Adipose tissue (tissue), 3 donors: ENCODE data around the gene NR4A2. TPM values are rescaled to one million over a fixed set of nuclear protein-coding genes. Genes with fewer than 3 reads are reported as not detected.
"Not testable (repeated sequence)": the region's sequence is repeated elsewhere in the genome, so short reads cannot be mapped to it uniquely, and the experiment has no call there.

Experiments
- H3K27ac ChIP-seq: one replicate; pipeline ENCODE4 v1.5.1; 2013; ENCODE audit warnings: low read depth, low read length
- WGBS, 3 donors: extraction: QIAGEN DNeasy Blood & Tissue Kit; methylation state at CpG; one replicate each; pipeline ENCODE4 v1.1.7; 2013; 5-methylcytosine and 5-hydroxymethylcytosine counted together
- polyA plus RNA-seq, 3 donors: library from polyadenylated mRNA; stranded (reverse); fragments of 200-250 nt; gene quantifications; one replicate each; pipeline ENCODE4 v1.2.3, GENCODE V29; 2013
- donor health status: healthy with polysubstance abuse.
- donor health status: Bipolar disorder and iron deficiency.
- donor health status: healthy.

NR4A2 gene
- polyA plus RNA-seq, 3 donors, result 4.0 to 93.8 (median 13.1) TPM

DNA sequence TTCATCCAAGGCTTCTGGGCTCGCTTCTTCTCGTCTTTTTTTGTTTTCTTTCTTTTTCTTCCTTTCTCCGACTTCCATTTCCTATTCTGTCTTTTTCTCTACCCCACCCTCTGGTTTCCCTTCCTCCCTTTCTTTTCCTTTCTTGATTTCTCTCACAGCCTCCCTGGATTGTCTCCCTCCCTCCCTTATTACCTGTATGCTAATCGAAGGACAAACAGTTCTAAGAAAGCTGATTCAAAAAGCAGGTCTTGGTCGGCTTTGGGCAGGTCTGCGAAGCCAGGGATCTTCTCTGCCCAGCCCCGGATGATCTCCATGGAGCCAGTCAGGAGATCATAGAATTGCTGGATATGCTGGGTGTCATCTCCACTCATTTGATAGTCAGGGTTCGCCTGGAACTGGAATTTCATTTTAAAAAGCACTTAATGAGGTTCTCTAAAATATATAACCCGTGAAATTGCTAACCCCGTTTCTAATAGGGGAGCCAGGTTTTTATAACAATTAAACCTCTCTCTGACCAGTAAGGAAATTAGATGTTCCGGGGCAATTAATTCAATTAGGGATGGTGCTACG is 5.9 kb downstream of the NR4A2 start:
- no peak overlapping the region for H3K27ac ChIP-seq
- WGBS, 3 donors, result 71 to 80% (median 73%) methylated on average over 12 of the region's 12 CpGs

DNA sequence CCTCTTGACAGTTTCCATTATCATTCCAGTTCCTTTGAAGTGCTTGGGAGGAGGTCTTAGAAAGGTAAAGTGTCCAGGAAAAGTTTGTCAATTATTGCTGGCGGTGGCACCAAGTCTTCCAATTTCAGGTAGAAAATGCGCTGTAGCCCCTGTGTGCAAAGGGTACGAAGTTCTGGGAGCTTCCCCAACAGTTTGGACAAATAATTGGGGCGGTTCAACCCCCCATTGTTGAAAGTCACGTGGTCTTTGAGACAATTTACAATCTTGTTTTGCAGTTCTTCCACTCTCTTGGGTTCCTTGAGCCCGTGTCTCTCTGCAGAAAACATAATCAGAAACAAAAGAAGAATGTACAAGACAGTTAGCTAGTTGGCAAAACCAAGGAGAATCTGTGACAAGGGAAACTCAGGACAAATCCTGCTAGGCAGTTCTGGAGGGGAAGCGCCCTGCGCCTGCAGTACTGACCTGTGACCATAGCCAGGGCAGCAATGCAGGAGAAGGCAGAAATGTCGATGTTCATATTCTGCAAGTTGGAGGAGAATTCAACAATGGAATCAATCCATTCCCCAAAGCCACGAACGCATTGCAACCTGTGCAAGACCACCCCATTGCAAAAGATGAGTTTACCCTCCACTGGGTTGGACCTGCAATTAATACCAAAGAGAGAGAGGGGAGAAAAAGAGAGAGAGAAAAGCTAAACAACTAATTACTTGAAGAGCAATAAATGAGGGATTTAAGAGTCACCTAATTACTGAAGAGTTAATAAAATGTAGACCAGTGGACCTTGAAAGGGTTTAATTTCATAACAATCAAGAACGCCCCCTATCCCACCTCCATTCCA is 6.6 kb downstream of the NR4A2 start:
- H3K27ac ChIP-seq, result no peak overlapping the region
- WGBS, 3 donors, result 80 to 88% (median 82%) methylated on average over 12 of the region's 12 CpGs

DNA sequence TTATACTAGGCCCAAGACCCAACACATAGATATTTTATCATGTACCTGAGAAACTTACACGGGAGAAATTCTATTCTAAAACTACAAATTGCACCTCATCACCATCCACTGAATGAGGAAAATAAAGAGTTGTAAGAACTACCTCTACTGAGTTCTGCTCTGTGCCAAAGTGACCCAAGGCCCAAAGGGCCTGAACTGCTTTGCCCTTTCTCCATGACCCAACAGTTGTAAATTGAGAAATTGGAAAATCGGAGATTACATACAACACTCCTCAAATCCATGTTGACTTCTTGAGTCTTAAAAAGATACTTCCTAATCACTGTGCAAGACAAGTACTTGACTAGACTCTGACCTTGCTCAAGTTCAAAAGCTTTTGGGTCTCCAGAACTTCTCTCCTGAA is 8.8 kb downstream of the NR4A2 start:
- WGBS, 3 donors, result 73 to 89% (median 83%) methylated on average over 2 of the region's 2 CpGs
- no peak overlapping the region for H3K27ac ChIP-seq

DNA sequence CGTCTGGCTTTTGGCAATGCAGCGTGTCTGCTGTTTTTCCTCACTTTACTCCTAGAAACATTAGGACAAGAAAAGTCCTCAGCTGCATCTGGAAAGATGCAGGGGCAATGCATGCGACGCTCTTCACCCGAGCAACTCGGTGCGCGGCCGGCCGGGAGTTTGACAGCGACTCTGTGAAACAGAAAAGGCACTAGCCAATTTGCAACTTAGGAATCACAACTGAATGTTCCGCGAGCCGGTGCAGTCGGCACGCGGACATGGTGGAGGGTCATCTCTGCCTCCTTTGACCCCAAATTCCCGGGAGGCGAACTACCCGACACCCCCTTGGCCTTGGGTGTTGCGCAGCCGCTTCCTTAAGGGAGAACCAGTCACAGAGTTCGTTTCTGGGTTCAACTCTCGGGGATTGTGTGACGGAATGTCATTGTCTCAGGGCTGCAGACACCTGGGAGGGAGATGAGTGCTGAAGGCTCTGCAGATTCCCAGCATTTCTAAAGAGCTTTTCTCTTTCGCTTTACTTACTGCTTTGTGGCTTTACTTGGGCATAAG is 9.8 kb downstream of the NR4A2 start:
- 18 to 31% (median 22%) methylated on average over 26 of the region's 26 CpGs for WGBS, 3 donors
- no peak overlapping the region for H3K27ac ChIP-seq

DNA sequence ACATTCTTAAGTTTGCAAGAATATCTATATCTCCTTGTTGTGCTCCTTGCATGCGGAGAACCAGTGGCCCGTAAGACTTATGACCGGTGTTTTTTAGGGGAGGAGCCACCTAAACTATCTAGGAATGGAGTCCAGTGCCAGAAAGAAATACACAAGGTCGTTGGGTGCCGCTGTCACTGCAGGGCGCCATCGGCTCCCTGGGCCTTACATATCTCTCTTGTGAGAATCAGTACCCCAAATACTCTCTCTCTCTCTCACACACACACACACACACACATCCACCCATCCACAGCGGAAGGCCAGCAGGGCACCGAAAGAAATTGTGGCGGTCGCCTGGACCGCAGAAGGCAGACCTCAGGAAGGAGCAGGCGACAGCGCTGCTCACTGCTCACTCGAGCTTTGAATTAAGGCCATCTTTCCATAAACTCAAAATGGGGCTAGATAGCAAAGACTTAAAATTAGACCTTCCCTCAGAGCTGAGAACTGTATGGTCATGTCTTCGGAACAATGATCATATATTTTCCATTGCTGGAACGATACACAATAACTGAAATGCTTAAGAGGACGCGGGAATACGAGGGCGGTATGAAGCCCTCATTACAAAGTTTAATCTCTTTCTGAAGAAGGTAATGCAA is 10.4 kb downstream of the NR4A2 start:
- 10 to 17% (median 15%) methylated on average over 21 of the region's 21 CpGs for WGBS, 3 donors

DNA sequence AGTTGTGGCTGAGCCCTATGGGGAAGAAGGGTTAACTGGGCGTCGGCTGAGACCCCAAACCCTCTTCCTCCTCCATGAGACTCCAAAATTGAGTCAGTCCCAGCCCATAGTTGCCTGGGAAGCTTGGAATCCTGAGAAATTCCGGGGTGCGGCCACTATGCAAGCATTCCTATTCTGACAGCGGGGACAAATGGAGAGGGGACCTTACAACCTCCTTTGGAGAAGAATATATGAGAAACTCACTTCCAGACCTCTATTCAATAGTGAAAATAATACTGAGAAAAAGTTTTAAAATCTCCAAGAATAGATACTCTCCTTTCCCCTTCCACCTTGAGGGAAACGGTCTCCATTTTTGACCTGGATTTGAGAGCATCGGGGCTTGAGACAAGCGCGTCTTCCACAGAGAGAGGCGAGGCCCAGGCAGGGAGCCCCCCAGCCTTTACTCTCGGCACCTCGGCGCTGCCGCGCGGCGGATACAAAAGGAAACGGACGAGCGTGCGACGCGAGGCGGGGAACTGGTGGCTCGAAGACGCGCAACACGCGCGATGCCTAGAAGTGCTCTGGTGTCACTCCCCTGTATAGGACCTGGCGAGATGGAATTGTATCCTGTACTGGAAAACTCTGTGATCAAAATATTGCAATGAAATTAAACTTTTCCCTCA is 11.1 kb downstream of the NR4A2 start:
- H3K27ac ChIP-seq, result no peak overlapping the region
- 3 to 6% (median 4%) methylated on average over 31 of the region's 31 CpGs for WGBS, 3 donors

More for the DNA sequence above, 10.4 kb downstream of the NR4A2 start:
- no peak overlapping the region for H3K27ac ChIP-seq

DNA sequence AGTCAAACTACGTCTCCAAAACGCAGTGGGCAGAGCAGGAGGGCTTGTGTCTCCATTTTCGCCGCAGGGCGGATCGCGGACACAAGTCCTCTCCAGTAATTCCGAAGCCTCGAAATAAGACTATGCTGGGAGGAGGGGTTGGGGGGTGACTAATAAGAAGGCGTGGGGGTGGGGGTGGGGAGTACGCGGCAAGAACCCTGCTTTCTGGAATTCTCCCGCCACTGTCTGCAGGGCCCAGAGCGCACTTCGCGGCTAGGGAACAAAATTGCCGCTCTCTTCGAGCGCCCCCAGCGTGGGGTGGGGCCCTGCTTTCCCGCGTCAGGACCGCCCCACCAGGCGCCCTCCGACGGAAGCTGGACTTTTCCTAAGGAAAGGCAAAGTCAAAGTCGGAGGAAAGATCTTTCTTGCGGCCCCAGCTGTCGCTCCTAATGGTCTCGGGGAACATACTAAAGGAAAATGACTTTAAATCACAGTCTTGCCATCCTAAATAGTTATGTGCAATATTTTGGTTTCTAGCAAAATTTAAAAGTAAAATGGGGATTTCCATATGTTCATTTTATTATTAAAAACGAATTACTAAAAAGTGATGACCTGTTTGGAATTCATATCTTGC is 11.9 kb downstream of the NR4A2 start:
- WGBS, 3 donors, result 1 to 3% (median 2%) methylated on average over 31 of the region's 31 CpGs
- no peak overlapping the region for H3K27ac ChIP-seq

DNA sequence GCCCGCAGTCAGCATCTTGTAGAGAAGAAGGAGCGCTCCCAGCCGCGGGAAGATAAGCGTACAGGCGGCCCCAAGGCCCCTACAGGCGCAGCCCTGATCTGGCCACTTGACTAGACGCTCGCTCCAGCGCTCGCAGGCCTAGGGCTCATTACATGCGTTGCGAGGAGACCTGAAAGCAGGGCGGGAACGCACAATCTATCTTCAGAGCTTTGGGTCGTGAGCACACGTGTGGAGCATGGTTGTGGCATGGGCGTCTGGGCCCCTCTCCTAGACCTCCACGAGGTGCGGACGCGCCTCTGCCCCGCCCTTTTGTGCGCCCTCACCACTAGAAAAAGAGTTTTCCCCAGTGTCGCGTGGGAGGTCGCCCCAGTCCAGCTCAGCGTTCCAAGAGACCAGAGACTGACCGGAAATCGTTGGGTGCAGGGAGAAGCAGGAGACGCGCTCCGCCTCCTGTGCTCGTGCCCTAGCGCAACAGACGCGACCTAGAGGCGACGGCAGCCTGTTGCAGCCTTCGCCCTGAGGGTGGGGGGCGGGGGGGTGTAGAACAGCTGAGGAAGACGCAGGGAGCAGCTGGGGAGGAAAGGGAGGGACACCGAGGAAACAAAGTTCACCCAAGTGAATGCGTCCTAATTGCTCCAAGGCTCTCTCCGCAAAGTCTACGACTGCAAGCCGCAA is 12.6 kb downstream of the NR4A2 start:
- no peak overlapping the region for H3K27ac ChIP-seq
- 2 to 9% (median 7%) methylated on average over 45 to 47 of the region's 47 CpGs for WGBS, 3 donors

DNA sequence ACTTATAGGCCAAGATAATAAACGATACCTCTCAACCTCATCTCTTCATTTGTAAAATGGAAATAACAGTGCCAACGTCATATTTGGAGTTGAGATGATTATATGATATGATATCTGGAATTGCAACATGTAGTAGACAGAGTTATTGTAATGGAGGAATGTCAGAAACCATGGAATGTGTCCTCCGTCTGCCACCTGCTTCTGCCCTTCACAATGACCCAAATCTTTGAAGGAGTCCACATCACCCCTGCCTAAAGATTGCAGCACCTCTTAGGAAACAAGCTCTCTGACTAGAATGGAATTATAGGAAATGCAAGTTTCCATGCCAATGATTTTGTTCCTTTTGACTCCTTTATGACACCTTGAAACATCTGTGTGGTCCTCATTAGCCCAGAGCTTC is 14.9 kb downstream of the NR4A2 start:
- 85 to 87% (median 87%) methylated on average over 3 of the region's 3 CpGs for WGBS, 3 donors
- no peak overlapping the region for H3K27ac ChIP-seq

DNA sequence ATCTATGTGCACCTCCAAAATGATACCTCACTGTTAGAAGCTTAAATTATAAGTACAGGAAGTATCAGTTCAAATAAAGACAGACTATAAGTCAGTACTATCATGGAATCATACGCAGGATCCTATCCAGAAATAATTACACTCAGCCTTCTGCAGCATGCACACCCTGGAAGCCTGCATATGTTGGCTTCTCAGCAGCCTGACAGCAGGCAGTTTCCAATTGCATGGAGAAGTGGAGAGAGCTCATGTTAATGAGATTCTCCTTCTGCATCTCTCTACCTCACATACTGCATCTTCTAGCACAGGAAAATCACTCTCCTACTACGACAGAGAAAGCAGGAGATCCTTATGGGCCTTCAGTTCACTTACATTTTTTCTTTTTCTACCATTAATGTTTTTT is 20.5 kb downstream of the NR4A2 start:
- 61 to 80% (median 70%) methylated on average over 2 of the region's 2 CpGs for WGBS, 3 donors
- H3K27ac ChIP-seq, result no peak overlapping the region

DNA sequence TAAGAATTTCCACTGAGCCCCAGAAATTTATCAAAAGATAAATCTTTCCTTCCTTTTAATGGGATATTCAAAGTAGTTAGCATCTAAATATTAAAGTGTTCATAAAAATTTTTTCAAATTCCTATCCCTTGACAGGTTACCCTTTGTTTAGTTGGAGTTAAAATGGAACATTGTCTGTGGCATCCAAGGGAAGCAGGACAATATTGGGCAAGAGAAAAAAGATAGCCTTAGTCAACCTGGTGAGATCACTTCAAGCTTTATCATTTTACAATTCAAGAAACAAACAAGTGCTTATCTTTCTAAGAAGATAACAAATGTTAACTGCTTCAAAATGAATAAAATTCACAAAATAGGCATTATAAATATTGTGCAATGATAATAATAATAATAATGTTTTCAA is 21.7 kb downstream of the NR4A2 start:
- no peak overlapping the region for H3K27ac ChIP-seq

DNA sequence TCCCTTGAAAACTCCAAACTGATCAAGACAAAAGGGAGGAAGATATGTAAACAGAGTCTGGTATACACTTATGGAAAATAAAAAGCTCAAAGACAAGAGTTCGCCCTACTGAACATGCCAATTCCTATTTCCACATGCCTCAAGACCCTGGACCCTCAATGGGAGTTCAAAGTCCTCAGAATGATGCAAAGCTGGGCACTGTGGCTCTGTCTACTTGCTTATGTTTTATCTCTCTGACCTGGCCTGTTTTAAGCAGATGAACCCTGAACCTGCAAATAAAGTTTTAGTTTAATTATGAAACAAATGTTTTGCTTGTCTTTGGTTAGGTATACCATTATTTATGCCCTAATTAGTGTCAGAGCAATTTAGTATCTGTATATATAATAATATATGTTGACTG is 22.6 kb downstream of the NR4A2 start:
- 91 to 100% (median 94%) methylated on average over 1 of the region's 1 CpG for whole genome bisulfite sequencing, 3 donors
- no peak overlapping the region for H3K27ac ChIP-seq

DNA sequence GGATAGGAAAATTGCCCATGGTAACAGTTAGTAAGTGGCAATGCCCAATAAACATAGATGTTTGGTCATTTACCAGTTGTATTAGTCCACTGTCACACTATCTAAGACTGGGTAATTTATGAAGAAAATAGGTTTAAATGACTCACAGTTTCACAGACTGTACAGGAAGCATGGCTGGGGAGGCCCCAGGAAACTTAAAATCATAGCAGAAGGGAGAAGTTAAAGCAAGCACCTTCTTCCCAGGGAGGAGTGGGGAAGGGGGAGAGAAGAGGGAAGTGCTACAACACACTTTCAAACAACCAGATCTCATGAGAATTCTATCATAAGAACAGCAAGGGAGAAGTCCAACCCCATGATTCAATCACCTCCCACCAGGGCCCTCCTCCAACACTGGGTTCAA is 23.4 kb downstream of the NR4A2 start:
- H3K27ac ChIP-seq, result no peak overlapping the region

DNA sequence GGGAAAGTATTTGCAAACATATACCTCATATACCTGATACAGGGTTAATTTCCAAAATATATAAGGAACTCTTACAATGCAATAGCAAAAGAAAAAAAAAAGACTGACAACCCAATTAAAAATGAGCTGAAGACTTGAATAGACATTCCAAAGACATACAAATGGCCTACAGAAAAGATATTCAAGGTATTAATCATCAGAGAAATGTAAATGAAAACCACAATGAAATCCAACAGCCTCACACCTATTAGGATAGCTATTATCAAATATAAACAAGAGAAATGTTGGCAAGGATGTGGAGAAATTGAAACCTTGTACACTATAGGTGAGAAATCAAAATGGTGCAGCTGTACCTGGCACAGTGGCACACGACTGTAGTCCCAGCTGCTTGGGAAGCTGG is 25.7 kb downstream of the NR4A2 start:
- H3K27ac ChIP-seq, result no peak overlapping the region
- 59 to 80% (median 77%) methylated on average over 1 of the region's 1 CpG for WGBS, 3 donors

DNA sequence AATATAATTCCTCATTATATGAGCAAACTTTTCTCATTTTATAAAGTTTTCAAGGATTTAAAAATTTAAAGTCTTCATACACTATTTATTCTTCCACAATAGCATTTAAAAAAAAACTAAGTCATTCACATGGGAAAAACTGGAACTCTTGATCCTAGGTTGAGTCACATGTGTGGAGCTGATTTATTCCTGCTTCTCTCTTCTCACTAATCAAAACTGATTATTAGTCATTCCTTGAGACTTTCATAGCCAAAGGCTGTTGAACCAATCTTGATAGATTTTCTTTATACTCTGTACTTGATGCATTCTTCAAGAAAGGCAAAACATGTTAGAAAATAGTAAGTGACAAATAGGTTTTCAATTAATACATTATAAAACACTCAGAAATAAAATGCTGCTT is 27.4 kb downstream of the NR4A2 start:
- H3K27ac ChIP-seq, result no peak overlapping the region

DNA sequence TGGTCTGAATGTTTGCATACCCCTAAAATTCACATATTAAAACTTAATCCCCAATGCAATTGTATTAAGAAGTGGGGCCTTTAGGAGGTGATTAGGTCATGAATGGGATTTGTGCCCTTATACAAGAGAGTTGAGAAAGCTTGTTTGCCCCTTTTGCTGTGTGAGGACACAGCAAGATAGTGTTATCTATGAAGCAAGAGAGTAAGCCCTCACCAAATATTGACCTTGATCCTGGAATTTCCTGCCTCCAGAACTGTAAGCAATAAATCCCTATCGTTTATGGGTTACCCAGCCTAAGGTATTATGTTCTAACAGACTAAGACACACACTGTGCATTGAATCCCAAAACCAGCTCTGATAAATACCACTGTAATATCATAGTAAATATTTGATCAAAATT is 32.2 kb downstream of the NR4A2 start:
- 27 to 70% (median 68%) methylated on average over 1 of the region's 1 CpG for WGBS, 3 donors
- H3K27ac ChIP-seq, result no peak overlapping the region

DNA sequence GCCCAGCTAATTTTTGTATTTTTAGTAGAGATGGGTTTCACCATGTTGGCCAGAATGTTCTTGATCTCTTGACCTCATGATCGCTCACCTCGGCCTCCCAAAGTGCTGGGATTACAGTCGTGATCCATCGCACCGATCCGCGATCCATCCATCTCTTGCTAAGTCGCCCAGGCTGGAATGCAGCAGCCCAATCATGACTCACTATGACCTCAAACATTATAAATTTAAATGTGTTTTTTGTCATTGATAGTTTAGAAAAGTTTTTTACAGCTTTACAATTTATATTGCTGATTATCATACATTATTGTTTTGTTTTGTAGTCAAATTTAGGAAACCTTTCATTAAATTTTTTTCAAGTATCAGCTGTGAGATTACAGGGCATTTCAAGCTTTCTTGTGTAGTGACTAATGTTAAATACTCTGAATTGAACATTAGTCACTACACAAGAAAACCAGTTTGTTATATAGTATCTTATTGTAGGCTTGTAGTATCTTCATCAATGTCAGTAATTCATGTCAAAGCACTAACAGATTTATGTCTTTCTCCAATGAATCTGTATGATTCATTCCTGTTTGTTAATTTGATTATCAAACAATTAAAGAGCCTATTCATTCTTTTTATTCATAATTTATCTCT is 37.5 kb downstream of the NR4A2 start:
- WGBS, 3 donors, result 93 to 99% (median 98%) methylated on average over 8 of the region's 8 CpGs

DNA sequence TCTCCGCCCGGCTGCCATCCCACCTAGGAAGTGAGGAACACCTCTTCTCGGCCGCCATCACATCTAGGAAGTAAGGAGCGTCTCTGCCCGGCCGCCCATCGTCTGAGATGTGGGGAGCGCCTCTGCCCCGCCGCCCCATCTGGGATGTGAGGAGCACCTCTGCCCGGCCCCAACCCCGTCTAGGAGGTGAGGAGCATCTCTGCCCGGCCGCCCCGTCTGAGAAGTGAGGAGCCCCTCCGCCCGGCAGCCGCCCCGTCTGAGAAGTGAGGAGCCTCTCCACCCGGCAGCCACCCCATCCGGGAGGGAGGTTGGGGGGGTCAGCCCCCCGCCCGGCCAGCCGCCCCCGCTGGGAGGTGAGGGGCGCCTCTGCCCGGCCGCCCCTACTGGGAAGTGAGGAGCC is 39.1 kb downstream of the NR4A2 start:
- H3K27ac ChIP-seq, result not testable (repeated sequence)
- 97 to 98% (median 97%) methylated on average over 7 to 22 of the region's 29 CpGs for WGBS, 3 donors

More for the DNA sequence above, 37.5 kb downstream of the NR4A2 start:
- H3K27ac ChIP-seq, result no peak overlapping the region
